Measurements from ENCODE around the gene PPIL3. TPM values are rescaled to one million over a fixed set of nuclear protein-coding genes. Genes with fewer than 3 reads are reported as not detected.

PPIL3 gene
- polyA plus RNA-seq, 1 donor (not counting 4 experiments of a cell fraction or from before 2014, with no cell fraction given) = 84.0 TPM

DNA sequence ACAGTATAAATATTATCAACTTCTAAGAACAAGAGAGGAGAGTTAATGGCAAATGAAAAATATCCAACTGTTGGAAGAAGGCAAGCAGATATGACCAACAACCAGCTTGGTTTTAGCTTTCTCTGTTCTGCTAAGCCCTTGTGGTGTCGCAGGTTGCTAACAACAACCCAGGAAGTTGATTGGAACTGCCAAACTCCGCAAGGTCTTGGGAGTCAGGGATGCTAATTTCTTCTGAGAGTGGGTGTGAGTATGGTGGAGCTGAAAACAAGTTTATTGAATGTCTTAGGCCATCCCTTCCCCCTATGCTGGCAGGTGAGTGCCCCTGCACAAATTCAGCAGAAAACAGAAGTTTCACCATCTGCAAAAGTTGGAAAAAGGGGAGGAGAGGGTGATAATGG lies 59.6 kb downstream of the PPIL3 start:
- Histone ChIP-seq H3K79me2 (ENCODE audit: control insufficient read depth, insufficient read depth, low read length) (no peaks in the 10 kb centered on the region), H3K36me3 (ENCODE audit: control insufficient read depth in 2 of 2, extremely low read depth in 1 of 2, insufficient read depth in 2 of 2, low read length in 2 of 2) (no peaks in the 10 kb centered on the region), H3K9ac (ENCODE audit: control insufficient read depth, extremely low read depth, insufficient read depth, low read length) (no peak overlapping the region), H3K4me3 (ENCODE audit: control insufficient read depth in 2 of 3, extremely low read depth in 1 of 3, insufficient read depth in 2 of 3, low read depth in 1 of 3, low read length in 3 of 3) (no peak overlapping the region), H3K9me3 (ENCODE audit: control insufficient read depth, low read depth, low read length) (no peaks in the 10 kb centered on the region), H3K27me3 (ENCODE audit: control insufficient read depth, extremely low read depth, insufficient read depth, low read length) (no peaks in the 10 kb centered on the region), H3K9me1 (ENCODE audit: control insufficient read depth, extremely low read depth, insufficient read depth, low read length) (no peaks in the 10 kb centered on the region), H3K4me1 (ENCODE audit: control insufficient read depth, extremely low read depth, insufficient read depth, low read length) (no peaks in the 10 kb centered on the region), H3K27ac (ENCODE audit: control insufficient read depth, insufficient read depth, low read length) (no peak overlapping the region), H4K20me1 (ENCODE audit: control insufficient read depth, extremely low read depth, insufficient read depth, low read length) (no peaks in the 10 kb centered on the region), H3K4me2 (ENCODE audit: control insufficient read depth, extremely low read depth, insufficient read depth, low read depth, low read length) (no peak overlapping the region), H2AFZ (ENCODE audit: control insufficient read depth, low read length) (no peak overlapping the region)
- no peak for DNase-seq (ENCODE audit: low read depth, low spot score)
- TF ChIP-seq EZH2 (IDR thresholded peaks at IDR 0.05; ENCODE audit: low read length) = no peak
- TF ChIP-seq, protein P1, sequence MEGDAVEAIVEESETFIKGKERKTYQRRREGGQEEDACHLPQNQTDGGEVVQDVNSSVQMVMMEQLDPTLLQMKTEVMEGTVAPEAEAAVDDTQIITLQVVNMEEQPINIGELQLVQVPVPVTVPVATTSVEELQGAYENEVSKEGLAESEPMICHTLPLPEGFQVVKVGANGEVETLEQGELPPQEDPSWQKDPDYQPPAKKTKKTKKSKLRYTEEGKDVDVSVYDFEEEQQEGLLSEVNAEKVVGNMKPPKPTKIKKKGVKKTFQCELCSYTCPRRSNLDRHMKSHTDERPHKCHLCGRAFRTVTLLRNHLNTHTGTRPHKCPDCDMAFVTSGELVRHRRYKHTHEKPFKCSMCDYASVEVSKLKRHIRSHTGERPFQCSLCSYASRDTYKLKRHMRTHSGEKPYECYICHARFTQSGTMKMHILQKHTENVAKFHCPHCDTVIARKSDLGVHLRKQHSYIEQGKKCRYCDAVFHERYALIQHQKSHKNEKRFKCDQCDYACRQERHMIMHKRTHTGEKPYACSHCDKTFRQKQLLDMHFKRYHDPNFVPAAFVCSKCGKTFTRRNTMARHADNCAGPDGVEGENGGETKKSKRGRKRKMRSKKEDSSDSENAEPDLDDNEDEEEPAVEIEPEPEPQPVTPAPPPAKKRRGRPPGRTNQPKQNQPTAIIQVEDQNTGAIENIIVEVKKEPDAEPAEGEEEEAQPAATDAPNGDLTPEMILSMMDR (optimal IDR thresholded peaks at IDR 0.05 in 1 of 3, IDR thresholded peaks at IDR 0.05 in 1 of 3, conservative IDR thresholded peaks at IDR 0.05 in 1 of 3; ENCODE audit: extremely low read depth in 1 of 3, insufficient read depth in 2 of 3, low read length in 3 of 3) = no peak
- dilution Hi-C loops (cut with MboI; ENCODE audit: extremely low pct_ligation_motif_present, low sequenced_read_pairs) = no loop called here
- FAIRE-seq = no peak

DNA sequence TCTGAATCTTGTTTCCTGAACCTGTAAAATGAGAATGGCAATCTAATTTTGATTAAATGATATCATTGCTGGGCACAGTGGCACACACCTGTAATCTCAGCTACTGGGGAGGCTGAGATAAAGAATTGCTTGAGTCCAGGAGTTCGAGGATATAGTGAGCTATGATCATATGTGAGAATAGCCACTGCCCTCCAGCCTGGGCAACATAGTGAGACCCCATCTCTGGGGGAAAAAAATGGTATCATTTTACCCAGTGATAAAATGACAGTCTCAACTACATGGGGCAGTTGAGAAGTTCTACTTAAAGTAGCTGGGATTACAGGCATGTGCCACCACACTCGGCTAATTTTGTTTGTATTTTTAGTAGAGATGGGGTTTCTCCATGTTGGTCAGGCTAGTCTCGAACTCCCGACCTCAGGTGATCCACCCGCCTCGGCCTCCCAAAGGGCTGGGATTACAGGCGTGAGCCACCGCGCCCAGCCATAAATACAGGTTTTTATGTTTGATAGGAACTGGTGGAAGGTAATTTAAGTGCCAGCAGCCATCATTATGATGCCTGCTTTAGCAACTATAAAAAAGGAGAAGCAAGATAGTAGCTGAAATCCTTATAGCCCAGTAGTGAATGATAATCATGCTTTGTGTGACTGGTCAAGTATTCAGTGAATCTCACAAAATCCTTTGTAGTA lies 60.2 kb downstream of the PPIL3 start:
- Histone ChIP-seq H3K27me3 (ENCODE audit: control insufficient read depth, extremely low read depth, insufficient read depth, low read length) (no peaks in the 10 kb centered on the region), H3K27ac (ENCODE audit: control insufficient read depth, insufficient read depth, low read length) (no peak overlapping the region), H3K4me3 (ENCODE audit: control insufficient read depth in 2 of 3, extremely low read depth in 1 of 3, insufficient read depth in 2 of 3, low read depth in 1 of 3, low read length in 3 of 3) (no peak overlapping the region), H3K4me2 (ENCODE audit: control insufficient read depth, extremely low read depth, insufficient read depth, low read depth, low read length) (no peak overlapping the region), H3K9me3 (ENCODE audit: control insufficient read depth, low read depth, low read length) (no peaks in the 10 kb centered on the region), H4K20me1 (ENCODE audit: control insufficient read depth, extremely low read depth, insufficient read depth, low read length) (no peaks in the 10 kb centered on the region), H3K9ac (ENCODE audit: control insufficient read depth, extremely low read depth, insufficient read depth, low read length) (no peak overlapping the region), H3K36me3 (ENCODE audit: control insufficient read depth in 2 of 2, extremely low read depth in 1 of 2, insufficient read depth in 2 of 2, low read length in 2 of 2) (no peaks in the 10 kb centered on the region), H3K4me1 (ENCODE audit: control insufficient read depth, extremely low read depth, insufficient read depth, low read length) (no peaks in the 10 kb centered on the region), H3K79me2 (ENCODE audit: control insufficient read depth, insufficient read depth, low read length) (no peaks in the 10 kb centered on the region), H2AFZ (ENCODE audit: control insufficient read depth, low read length) (no peak overlapping the region), H3K9me1 (ENCODE audit: control insufficient read depth, extremely low read depth, insufficient read depth, low read length) (no peaks in the 10 kb centered on the region)
- DNase-seq (ENCODE audit: low read depth, low spot score) (no peak), FAIRE-seq (no peak)
- dilution Hi-C loops (cut with MboI; ENCODE audit: extremely low pct_ligation_motif_present, low sequenced_read_pairs) = no loop called here
- TF ChIP-seq, protein P1 (optimal IDR thresholded peaks at IDR 0.05 in 1 of 3, IDR thresholded peaks at IDR 0.05 in 1 of 3, conservative IDR thresholded peaks at IDR 0.05 in 1 of 3; ENCODE audit: extremely low read depth in 1 of 3, insufficient read depth in 2 of 3, low read length in 3 of 3) = no peak
- TF ChIP-seq EZH2 (IDR thresholded peaks at IDR 0.05; ENCODE audit: low read length) = no peak
